ENCODE data around the gene OR1N2.
"Not testable (repeated sequence)": the region's sequence is repeated elsewhere in the genome, so short reads cannot be mapped to it uniquely, and the experiment has no call there.

Gene OR1N2, protein sequence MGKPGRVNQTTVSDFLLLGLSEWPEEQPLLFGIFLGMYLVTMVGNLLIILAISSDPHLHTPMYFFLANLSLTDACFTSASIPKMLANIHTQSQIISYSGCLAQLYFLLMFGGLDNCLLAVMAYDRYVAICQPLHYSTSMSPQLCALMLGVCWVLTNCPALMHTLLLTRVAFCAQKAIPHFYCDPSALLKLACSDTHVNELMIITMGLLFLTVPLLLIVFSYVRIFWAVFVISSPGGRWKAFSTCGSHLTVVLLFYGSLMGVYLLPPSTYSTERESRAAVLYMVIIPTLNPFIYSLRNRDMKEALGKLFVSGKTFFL

DNA sequence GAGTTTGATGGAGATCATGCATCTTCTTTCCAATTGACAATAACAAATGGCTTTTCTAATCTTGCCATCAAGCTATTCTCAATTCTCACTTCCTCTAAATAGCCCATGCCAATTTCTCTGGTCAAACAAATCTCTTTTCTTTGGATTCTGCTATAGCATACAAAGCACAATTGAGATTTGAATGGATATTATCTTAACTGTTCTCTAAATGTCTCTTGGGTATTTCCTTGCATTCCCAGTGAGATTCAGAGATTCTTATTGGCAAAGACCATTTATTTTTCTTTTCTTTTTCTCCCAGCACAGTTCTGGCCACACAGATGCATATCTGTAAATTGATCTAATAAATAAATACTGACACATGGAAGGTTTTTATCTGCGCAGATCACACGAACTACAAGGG lies at the start of gene OR1N2:
Gene OR1N2 (plus strand): TSS at position 301 of the 400 bp plus-strand sequence. CDS start 100 bp downstream, outside the sequence.
- no peak for DNase-seq

DNA sequence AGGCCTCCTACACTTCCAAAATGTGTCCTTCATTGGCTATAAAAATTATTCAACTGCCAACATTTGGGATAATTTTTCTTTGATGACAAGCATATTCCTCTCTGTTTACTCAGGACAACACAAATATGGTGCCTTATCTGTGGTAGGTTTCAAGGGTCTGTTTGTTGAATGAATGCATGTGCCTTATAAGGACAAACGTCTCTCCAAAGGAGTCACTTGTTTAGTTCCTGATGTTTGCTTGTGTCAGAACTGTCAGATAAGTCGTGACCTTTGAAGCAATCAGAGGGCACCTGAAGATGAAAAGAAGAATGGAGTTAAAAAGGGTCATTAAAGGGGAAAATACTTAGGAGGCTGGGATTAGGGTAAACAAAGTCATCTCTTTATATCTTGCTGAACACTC lies 45.9 kb upstream of the OR1N2 start:
- no peak for DNase-seq

DNA sequence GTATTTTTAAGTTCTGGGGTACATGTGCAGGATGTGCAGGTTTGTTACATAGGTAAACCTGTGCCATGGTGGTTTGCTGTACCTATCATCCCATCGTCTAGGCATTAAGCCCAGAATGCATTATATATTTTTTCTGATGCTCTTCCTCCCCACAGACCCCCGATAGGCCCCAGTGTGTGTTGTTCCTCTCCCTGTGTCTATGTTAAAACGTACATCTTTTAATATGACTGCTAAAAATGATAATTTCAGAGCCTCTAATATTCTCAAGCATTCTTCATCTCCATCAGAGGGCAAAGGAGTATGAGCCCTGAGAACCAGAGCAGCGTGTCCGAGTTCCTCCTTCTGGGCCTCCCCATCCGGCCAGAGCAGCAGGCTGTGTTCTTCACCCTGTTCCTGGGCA lies 42.4 kb upstream of the OR1N2 start, which contains the start of gene OR1J2:
Gene OR1J2 (plus strand): TSS at position 301 of the 400 bp plus-strand sequence. CDS start 0 bp downstream, at position 301.
- no peak for DNase-seq

DNA sequence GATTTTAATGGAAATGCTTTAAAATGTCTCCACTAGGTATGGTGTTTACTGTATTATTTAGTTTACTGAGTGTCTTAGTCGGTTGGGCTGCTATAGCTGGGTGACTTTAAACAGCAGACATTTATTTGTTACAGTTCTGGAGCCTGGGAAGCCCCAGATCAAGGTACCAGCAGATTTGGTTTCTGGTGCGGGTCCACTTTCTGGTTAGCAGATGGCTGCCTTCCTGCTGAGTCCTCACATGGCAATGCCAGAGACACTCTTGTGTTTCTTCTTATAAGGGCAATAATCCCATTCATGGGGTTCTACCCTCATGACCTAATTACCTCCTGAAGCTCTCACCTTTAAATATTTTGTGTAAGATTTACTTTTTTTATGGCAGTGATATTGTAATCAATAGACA lies 34.7 kb upstream of the OR1N2 start:
- DNase-seq = no peak

DNA sequence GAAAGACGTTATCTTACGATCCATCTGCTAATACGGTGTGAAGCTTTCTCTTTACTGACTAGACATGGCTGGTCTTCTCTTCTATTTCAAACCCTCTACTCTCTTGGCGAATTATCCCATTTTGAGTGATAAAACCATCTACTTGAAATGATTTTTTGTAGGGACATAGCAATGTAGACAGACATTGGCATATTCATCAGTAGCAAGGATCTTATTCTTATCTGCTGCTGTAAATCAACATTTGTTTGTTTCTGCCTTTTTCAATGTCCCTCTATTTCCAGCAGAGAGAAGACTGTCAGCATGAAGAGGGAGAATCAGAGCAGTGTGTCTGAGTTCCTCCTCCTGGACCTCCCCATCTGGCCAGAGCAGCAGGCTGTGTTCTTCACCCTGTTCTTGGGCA lies 34.1 kb upstream of the OR1N2 start, which contains the start of gene OR1J4:
Gene OR1J4 (plus strand): TSS at position 301 of the 400 bp plus-strand sequence. CDS start 0 bp downstream, at position 301.
- DNase-seq = no peak

DNA sequence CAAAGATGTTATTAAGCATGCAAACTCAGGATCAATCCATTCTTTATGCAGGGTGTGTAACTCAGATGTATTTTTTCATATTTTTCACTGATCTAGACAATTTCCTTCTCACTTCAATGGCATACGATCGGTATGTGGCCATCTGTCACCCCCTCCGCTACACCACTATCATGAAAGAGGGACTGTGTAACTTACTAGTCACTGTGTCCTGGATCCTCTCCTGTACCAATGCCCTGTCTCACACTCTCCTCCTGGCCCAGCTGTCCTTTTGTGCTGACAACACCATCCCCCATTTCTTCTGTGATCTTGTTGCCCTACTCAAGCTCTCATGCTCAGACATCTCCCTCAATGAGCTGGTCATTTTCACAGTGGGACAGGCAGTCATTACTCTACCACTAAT lies 33.5 kb upstream of the OR1N2 start:
- no peak for DNase-seq

DNA sequence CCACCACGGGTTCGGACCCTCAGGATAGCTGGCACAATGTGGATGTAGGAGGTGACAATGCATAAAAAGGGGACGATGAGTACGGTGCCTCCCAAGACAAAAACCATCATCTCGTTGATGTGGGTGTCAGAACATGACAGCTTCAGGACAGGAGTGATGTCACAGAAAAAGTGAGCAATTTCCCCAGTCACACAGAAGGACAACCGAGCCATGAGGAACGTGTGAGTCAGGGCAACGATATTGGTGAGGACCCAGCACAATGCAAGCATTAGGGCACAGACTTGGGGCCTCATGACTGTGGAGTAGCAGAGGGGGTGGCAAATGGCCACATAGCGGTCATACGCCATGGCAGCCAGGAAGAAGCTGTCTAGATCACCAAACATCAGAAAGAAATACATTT lies 26.3 kb upstream of the OR1N2 start:
- no peak for DNase-seq

DNA sequence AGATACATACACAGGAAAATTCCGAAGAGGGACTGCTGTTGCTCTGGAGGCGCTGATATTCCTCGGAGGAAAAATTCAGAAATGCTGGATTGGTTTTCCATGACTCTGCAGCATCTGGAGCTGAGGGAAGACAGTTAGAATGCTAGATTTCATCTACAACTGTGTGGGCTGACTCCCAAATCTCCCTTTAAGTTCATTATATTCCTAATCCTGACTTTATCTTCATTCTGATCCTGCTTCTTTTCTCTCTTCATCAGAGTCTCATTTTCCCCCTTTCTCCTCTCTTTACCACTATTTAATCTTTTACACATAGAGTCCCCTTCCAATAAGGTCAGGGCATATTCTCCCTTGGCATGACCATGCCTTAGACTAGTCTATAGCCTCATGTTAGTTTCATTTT lies 25.7 kb upstream of the OR1N2 start, which contains the start of gene OR1N1:
Gene OR1N1 (minus strand): TSS at position 101 of the 400 bp plus-strand sequence. CDS start 0 bp downstream, at position 101.
- no peak for DNase-seq

DNA sequence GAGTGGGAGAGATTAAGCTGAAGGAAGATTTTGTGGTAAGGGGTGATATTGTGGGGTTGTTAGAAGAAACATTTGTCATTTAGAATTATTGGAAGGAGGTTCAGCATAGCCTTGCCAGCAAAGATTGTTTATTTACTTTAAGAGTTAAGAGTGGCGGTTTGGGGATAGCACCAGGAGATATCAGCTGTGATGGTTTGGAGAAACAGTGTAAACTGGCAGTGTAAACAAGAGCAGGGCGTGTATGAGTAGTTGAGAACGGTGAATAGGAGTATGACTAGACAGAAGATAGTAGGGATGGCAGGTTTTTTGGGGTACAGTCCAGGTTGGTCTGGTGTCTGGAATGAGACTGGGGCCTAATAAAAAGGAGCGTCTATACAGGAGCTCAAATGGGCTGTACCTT lies 21.8 kb upstream of the OR1N2 start:
- not testable (repeated sequence) for DNase-seq

DNA sequence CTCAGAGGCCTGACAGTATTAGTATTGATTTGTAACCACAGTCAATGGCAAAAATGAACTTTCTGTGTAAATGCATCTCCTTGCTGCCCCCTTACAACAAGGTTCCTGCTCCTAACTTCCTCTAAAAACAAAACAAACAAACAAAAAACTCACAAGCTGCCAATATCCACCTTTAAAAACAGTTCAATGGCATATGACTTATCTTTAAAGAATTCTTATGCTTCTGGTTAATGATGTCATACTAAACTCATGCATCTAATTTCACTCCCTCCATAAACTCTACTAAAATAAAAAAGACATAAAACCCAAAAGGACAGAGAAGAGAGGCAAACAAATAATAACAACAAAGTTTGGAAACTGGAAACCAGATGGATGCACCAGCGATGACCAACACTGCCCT lies 16.8 kb upstream of the OR1N2 start:
- no peak for DNase-seq

DNA sequence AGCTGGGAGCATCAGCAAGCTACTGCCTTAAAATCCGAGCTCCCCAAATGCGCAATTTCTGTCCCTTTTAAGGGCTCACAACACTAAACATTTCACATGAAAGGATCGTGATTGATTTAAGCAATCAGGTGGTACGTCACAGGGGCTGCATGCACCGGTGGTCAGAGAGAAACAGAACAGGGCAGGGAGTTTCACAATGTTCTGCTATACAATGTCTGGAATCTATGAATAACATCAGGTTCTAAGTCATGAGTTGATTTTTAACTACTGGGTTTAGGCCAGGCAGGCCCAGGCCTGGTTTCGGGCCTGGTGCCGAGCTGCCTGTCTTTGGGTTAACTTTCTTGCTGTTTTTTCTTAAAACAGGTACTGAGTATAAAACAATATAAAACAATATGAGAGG lies 15.8 kb upstream of the OR1N2 start:
- DNase-seq = not testable (repeated sequence)

DNA sequence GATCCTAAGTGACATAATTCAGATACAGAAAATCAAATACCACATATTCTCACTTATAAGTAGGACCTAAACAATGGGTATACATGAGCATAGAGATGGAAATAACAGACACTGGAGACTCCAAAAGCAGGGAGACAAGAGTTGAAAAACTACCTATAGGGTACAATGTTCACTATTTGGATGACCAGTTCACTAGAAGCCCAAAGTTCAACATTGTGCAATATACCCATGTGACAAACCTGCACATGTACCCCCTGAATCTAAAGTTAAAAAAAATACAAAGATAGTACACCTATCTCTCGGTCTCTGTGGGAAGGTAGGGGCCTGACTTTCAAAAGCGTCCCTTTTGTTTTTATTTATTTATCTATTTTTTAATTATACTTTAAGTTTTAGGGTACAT lies 14.2 kb upstream of the OR1N2 start:
- no peak for DNase-seq

DNA sequence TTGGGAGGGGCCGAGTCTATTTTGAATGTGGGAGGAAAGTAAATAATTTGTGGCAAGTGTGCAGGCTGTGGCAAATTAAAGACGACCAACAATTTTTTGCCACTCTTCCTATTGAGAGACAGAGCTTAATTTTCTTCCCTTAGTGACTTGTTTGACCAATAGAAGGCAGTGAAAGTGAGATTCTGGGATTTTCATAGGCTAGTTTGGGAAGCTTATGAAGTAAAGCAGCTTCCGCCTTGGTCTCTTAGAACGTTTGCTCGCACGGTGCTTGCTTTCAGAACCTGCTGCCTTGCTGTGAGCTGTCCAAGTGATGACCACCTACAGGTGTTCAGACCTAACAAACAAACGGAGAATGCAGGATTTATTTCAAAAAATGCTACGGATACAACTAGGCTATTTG lies 6.7 kb upstream of the OR1N2 start:
- DNase-seq = no peak

DNA sequence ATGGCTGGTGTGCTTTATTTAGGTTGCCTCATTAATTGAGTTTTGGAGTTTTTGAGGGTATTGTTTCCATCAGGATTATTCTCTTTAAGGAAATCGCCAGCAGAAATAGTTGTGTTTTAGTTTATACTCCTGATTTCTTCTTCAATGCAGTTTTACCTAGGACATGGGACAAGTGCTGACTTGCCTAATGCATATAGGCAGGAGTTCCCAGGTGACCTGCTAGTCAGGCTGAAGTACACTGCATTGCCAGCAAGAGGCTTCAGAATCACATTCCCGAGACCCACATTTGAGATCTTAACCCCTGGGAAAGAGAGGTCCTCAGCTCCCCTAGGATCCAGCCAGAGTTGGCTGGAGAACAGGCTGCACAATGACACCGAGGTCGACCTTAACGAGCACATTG lies 1.5 kb upstream of the OR1N2 start:
- DNase-seq = no peak

DNA sequence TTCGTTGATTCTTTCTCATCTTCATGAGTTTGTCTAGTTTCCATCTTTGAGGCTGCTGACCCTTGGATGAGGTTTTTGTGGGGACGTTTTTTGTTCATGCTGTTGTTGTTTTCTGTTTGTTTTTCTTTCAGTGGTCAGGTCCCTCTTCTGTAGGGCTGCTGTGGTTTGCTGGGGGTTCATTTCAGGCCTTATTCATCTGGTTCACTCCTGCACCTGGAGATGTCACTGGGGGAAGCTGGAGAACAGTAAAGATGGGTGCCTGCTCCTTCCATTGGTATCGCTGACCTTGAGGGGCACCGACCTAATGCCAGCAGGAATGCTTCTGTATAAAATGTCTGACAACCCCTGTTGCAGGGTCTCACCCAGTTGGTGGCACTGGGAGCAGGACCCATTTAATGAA lies 8.5 kb downstream of the OR1N2 start:
- no peak for DNase-seq

DNA sequence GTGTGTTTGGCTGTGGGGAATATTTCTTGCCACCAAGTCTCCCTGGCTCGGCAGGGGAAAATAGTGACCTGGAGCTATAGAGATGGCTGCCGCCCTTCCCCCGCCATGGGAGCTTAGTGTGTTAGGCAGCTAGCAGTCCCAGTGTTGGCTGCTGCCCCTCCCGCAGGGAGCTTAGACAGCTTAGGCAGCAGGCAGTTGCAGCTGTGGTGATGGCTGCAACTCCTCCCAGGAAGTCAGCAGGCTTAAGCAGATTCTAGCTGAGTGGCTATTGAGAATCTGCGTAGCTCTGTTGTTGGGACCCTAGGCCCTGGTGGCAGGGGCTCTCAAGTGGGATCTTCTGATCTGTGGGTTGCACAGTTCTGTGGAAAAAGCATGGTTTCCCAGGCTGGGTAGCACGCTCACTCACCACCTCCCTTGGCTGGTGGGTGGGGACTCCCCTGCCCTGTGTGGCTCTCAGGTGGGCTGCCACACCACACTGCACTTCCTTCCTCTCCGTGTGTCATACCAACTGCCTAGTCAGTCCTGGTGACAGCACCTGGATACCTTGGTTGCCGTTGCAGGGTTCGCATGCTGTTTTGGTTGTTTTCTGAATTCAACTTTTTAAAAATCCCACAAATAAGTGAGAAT lies 9.3 kb downstream of the OR1N2 start:
- no peak for DNase-seq

DNA sequence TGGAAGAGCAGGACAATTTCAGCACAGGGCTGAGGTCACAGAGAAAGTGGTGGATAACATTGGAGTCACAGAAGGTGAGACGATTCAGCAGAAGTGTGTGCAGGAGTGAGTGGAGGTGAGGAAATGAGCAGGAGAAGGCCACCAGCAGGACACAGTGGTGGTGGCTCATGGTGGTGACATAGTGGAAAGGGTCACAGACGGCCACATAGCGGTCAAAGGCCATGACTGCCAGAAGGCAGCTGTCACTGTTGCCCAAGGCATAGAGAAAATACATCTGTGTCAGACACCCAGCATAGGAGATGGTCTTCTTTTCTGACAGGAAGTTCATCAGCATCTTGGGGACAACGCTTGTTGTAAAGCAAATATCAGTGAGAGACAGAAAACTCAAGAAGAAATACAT lies 15.0 kb downstream of the OR1N2 start:
- no peak for DNase-seq

DNA sequence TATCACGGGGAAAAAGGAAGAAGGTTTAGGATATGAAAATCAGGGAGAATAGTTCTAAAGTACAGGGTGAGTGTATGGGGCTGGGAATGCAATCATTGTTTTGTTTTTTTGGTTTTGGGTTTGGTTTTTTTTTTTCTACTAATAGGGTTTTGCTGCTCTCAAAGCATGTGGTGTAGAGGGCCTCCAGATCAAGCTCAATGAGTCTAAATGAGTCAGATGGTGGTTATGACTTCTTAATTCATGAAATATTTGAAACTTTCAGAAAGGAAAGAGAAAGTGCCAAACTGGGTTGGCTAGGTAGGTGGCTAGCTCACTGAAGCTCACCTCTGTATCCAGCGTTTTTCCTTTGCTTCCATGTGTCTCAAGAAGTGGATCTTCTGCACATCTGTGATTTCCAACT lies 19.5 kb downstream of the OR1N2 start:
- no peak for DNase-seq

DNA sequence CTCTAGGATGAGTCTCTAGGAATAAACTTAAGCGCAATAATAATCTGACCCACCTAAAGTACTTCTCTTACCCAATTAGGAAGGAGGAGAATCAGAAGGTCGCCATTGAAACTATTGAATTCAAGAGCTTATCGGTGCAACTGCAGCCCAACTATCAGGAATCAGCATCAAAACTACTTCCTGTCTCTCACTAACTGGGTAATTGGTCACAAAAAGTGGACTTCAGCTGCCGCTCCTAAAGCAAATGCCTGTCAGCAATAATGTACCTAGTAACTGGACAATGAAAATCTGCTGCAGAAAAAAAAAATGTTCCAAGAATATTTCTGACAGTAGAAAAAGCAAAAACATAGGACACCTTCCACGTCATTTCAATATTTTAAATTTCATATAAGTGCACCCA lies 27.0 kb downstream of the OR1N2 start:
- DNase-seq = no peak

DNA sequence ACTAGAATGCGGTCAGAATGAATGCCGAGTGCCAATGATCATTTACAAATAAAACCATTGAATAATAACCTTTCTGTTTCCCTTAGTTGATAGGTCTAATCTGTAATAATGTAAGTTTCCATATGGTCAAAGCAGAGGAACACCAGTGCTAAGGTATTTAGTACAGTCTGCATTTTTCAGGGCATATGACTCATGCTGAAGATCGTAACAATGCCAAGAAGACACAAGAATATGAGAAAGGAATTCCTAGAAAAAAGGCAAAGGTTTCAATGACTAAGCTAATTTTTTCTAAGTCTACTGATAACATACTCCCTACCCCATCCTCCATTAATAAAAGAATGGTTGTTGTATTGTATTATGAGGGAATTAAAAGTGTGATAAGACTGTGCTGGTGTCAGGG lies 27.4 kb downstream of the OR1N2 start:
- no peak for DNase-seq

DNA sequence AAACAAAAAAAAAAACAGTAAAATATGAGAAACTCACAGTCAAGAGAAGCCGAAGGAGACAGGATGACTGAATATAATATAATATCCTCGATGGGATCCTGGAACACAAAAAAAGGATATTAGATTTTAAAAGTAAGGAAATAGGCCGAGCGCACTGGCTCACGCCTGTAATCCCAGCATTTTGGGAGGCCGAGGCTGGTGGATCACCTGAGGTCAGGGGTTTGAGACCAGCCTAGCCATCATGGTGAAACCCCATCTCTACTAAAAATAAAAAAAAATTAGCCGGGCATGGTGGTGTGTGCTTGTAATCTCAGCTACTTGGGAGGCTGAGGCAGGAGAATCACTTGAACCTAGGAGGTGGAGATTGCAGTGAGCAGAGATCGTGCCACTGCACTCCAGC lies 30.4 kb downstream of the OR1N2 start, which contains the start of gene OR1L8:
Gene OR1L8 (minus strand): TSS at position 101 of the 400 bp plus-strand sequence. CDS start 14,907 bp downstream, outside the sequence.
- DNase-seq = not testable (repeated sequence)

Data from NCI-H446 (cell line).